Astrocyte (in vitro differentiated cells and primary cell): ENCODE results near the gene F13B. TPM values are rescaled to one million over a fixed set of nuclear protein-coding genes. Genes with fewer than 3 reads are reported as not detected.

ENCODE experiments used
- DNase-seq: peaks from one replicate; pipeline ENCODE4 v3.0.0-alpha.2; 2010; ENCODE audit warnings: low read depth
- FAIRE-seq: peaks from 2 replicates; lab custom pipeline; 2011; peaks lifted over from hg19 to GRCh38; lab: Jason Lieb, UNC
- H2AFZ ChIP-seq: 2 replicates; pipeline ENCODE4 v1.6.0; 2012; ENCODE audit warnings: low read depth, low read length, inconsistent platforms
- H3K27ac ChIP-seq: 2 replicates; pipeline ENCODE4 v1.5.1; 2011; ENCODE audit warnings: low read depth, low read length, inconsistent platforms
- H3K27me3 ChIP-seq: 2 replicates; pipeline ENCODE4 v1.6.0; 2011; ENCODE audit warnings: low read length, inconsistent platforms; ENCODE audit not compliant: insufficient read depth
- H3K36me3 ChIP-seq: 2 replicates; pipeline ENCODE4 v1.5.1; 2011; ENCODE audit warnings: low read length, inconsistent platforms; ENCODE audit not compliant: insufficient read depth
- H3K4me1 ChIP-seq: 2 replicates; pipeline ENCODE4 v1.5.1; 2011; ENCODE audit warnings: low read length, inconsistent platforms; ENCODE audit not compliant: insufficient read depth
- H3K4me2 ChIP-seq: 2 replicates; pipeline ENCODE4 v1.6.0; 2012; ENCODE audit warnings: low read length, inconsistent platforms
- H3K4me3 ChIP-seq: 2 replicates; pipeline ENCODE4 v1.5.1; 2011; ENCODE audit warnings: low read depth, mild to moderate bottlenecking, low read length, inconsistent platforms; ENCODE audit not compliant: insufficient read depth
- H3K79me2 ChIP-seq: 2 replicates; pipeline ENCODE4 v1.6.0; 2012; ENCODE audit warnings: mild to moderate bottlenecking, low read length, inconsistent platforms; ENCODE audit not compliant: insufficient read depth
- H3K9ac ChIP-seq: 2 replicates; pipeline ENCODE4 v1.6.0; 2012; ENCODE audit warnings: mild to moderate bottlenecking, low read length, inconsistent platforms
- H3K9me3 ChIP-seq: 2 replicates; pipeline ENCODE4 v1.5.1; 2012; ENCODE audit warnings: low read depth, mild to moderate bottlenecking, low read length, inconsistent platforms; ENCODE audit not compliant: insufficient read depth
- H4K20me1 ChIP-seq: 2 replicates; pipeline ENCODE4 v1.6.0; 2012; ENCODE audit warnings: low read length, inconsistent platforms; ENCODE audit not compliant: insufficient read depth
- H3K27ac Mint-ChIP-seq: one replicate; pipeline ENCODE4 v1.8.0; 2021; ENCODE audit warnings: mild to moderate bottlenecking, mixed read lengths; ENCODE audit not compliant: unreplicated experiment
- H3K27me3 Mint-ChIP-seq: one replicate; pipeline ENCODE4 v1.8.0; 2021; ENCODE audit warnings: low read depth, mixed read lengths; ENCODE audit not compliant: unreplicated experiment
- H3K36me3 Mint-ChIP-seq: one replicate; pipeline ENCODE4 v1.8.0; 2021; ENCODE audit warnings: low read depth, mixed read lengths; ENCODE audit not compliant: unreplicated experiment
- H3K4me1 Mint-ChIP-seq: one replicate; pipeline ENCODE4 v1.8.0; 2021; ENCODE audit warnings: low read depth, mixed read lengths; ENCODE audit not compliant: unreplicated experiment
- H3K4me3 Mint-ChIP-seq: one replicate; pipeline ENCODE4 v1.8.0; 2021; ENCODE audit warnings: mild to moderate bottlenecking, moderate library complexity, mixed read lengths; ENCODE audit not compliant: unreplicated experiment
- H3K9me3 Mint-ChIP-seq: one replicate; pipeline ENCODE4 v1.8.0; 2021; ENCODE audit warnings: mild to moderate bottlenecking, mixed read lengths; ENCODE audit not compliant: unreplicated experiment
- EZH2 ChIP-seq: IDR thresholded peaks from 2 replicates; pipeline ENCODE4 v1.6.1; 2012; ENCODE audit warnings: mild to moderate bottlenecking, low read length, inconsistent platforms; ENCODE audit not compliant: insufficient read depth
- total RNA-seq: library from RNA; stranded (reverse); gene quantifications from 2 replicates; pipeline ENCODE4 v1.2.1, GENCODE V29; 2021
- TF ChIP-seq, protein P1 (sequence below): IDR thresholded peaks from 2 replicates; pipeline ENCODE4 v1.5.1; 2011; ENCODE audit warnings: low read depth, mild to moderate bottlenecking, inconsistent platforms, low read length, moderate library complexity; ENCODE audit not compliant: insufficient read depth

F13B gene
- total RNA-seq, 1 donor from 2014 or later: not detected

DNA sequence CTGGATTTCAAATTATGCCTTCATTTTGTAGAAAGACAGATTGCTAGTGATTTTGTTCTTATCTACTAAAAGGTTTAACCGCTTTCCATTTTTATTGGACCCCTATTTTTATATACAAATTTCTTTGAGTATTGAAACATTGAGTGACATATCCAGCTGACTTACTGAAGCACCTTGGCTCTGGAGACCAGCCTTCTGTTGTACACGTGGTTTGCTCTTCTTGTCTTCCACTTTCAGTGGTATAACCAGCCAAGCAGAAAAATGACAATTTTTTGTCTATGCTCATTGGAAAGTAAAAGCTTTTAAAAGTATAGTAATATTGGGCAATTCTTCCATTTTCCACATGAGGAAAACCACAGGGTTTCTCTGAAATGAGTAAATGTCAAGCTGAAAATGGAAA lies 4.4 kb downstream of the F13B start:
- no peaks in the 10 kb centered on the region for H3K9me3 Mint-ChIP-seq
- no peak for FAIRE-seq
- H3K27me3 ChIP-seq: no peaks in the 10 kb centered on the region
- TF ChIP-seq, protein P1, sequence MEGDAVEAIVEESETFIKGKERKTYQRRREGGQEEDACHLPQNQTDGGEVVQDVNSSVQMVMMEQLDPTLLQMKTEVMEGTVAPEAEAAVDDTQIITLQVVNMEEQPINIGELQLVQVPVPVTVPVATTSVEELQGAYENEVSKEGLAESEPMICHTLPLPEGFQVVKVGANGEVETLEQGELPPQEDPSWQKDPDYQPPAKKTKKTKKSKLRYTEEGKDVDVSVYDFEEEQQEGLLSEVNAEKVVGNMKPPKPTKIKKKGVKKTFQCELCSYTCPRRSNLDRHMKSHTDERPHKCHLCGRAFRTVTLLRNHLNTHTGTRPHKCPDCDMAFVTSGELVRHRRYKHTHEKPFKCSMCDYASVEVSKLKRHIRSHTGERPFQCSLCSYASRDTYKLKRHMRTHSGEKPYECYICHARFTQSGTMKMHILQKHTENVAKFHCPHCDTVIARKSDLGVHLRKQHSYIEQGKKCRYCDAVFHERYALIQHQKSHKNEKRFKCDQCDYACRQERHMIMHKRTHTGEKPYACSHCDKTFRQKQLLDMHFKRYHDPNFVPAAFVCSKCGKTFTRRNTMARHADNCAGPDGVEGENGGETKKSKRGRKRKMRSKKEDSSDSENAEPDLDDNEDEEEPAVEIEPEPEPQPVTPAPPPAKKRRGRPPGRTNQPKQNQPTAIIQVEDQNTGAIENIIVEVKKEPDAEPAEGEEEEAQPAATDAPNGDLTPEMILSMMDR: no peak
- TF ChIP-seq EZH2: no peak
- H4K20me1 ChIP-seq: no peaks in the 10 kb centered on the region
- H3K9ac ChIP-seq: no peak overlapping the region
- H3K4me2 ChIP-seq: no peak overlapping the region
- no peak overlapping the region for H2AFZ ChIP-seq
- H3K27me3 Mint-ChIP-seq: no peaks in the 10 kb centered on the region
- no peaks in the 10 kb centered on the region for H3K36me3 ChIP-seq
- H3K9me3 ChIP-seq: no peaks in the 10 kb centered on the region
- H3K4me3 ChIP-seq: no peak overlapping the region
- DNase-seq: no peak
- H3K27ac Mint-ChIP-seq: no peak overlapping the region
- no peak overlapping the region for H3K4me3 Mint-ChIP-seq
- H3K4me1 Mint-ChIP-seq: peaks cover 3% of the 10 kb centered on the region
- no peaks in the 10 kb centered on the region for H3K79me2 ChIP-seq
- H3K27ac ChIP-seq: no peak overlapping the region
- H3K4me1 ChIP-seq: no peaks in the 10 kb centered on the region
- H3K36me3 Mint-ChIP-seq: no peaks in the 10 kb centered on the region

DNA sequence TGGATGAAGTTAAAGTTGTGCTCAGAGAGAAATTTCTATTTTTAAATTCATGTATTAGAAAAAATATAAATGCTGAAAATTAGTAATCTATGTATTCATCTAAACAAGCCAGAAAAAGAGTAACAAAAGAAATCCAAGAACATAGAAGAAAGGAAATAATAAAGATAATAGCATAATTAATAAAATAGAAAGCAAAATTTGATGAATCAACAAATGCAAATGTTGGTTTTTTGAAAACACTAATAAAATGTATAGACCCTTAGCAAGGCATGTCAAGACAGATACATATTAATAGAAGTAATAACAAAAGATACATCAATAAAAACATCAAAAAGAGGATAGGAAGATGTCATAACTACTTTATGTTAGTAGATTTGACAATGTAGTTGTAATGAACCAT lies 18.0 kb downstream of the F13B start:
- Mint-ChIP-seq H3K27ac (no peak overlapping the region), H3K4me3 (no peak overlapping the region), H3K36me3 (no peaks in the 10 kb centered on the region), H3K27me3 (no peaks in the 10 kb centered on the region), H3K9me3 (peaks cover 2% of the 10 kb centered on the region), H3K4me1 (no peaks in the 10 kb centered on the region)
- no peak overlapping the region for H3K4me3 ChIP-seq
- H3K9me3 ChIP-seq: no peaks in the 10 kb centered on the region
- no peak for DNase-seq
- no peaks in the 10 kb centered on the region for H4K20me1 ChIP-seq
- no peak overlapping the region for H3K27ac ChIP-seq
- no peaks in the 10 kb centered on the region for H3K36me3 ChIP-seq
- H3K9ac ChIP-seq: no peak overlapping the region
- H3K4me1 ChIP-seq: no peaks in the 10 kb centered on the region
- H3K27me3 ChIP-seq: no peaks in the 10 kb centered on the region
- no peak for FAIRE-seq
- H3K4me2 ChIP-seq: no peak overlapping the region
- H2AFZ ChIP-seq: no peak overlapping the region
- no peak for TF ChIP-seq EZH2
- TF ChIP-seq, protein P1: no peak
- H3K79me2 ChIP-seq: no peaks in the 10 kb centered on the region

DNA sequence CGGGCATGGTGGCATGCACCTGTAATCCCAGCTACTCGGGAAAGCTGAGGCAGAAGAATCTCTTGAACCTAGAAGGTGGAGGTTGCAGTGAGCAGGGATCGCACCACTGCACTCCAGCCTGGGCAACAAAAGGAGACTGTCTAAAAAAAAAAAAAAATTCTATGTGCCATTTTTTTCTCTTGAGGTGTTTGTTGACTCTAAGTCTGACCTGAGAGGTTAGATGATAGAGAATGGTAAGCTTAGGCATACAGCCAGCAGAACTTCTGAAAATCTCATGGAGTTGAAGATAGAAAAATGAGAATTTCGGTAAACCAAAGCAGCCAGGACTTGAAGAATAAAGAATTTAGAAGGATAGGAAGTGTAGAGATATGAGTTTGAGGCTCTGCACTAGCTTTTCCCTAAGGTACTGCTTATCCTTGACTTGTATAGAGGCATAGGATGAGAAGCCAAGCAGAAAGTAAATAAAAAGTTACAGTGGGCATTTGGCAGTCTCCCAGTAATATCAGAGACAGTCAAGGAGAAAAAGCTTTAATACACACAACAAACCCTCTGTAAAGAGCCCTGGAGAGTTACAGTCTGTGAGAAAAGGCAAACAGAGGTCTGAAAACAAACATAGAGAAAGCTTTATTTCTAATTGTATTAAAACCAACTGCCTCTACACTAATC lies 24.3 kb downstream of the F13B start:
- FAIRE-seq (no peak), DNase-seq (no peak)
- no peak overlapping the region for H3K4me2 ChIP-seq
- no peaks in the 10 kb centered on the region for H3K36me3 ChIP-seq
- Mint-ChIP-seq H3K36me3 (no peaks in the 10 kb centered on the region), H3K4me1 (no peaks in the 10 kb centered on the region), H3K9me3 (peaks cover 2% of the 10 kb centered on the region), H3K27me3 (no peaks in the 10 kb centered on the region), H3K27ac (no peak overlapping the region), H3K4me3 (no peak overlapping the region)
- no peak overlapping the region for H3K4me3 ChIP-seq
- no peak overlapping the region for H3K9ac ChIP-seq
- TF ChIP-seq, protein P1: no peak
- no peak for TF ChIP-seq EZH2
- H3K27ac ChIP-seq: no peak overlapping the region
- no peaks in the 10 kb centered on the region for H3K27me3 ChIP-seq
- H3K4me1 ChIP-seq: no peaks in the 10 kb centered on the region
- no peaks in the 10 kb centered on the region for H3K79me2 ChIP-seq
- no peaks in the 10 kb centered on the region for H3K9me3 ChIP-seq
- H2AFZ ChIP-seq: no peak overlapping the region
- no peaks in the 10 kb centered on the region for H4K20me1 ChIP-seq
